Measurements from ENCODE around the gene PDE3A. TPM values are rescaled to one million over a fixed set of nuclear protein-coding genes. Genes with fewer than 3 reads are reported as not detected.

PDE3A gene
- total and polyA plus RNA-seq, 10 of the 15 experiments (the other 5 are each of a cell fraction or from before 2014, with no cell fraction given): 0.01 to 2.6 (median 1.5) TPM

GRCh38 chr12:20486233-20486632, 117.9 kb downstream of the PDE3A start:
- Histone ChIP-seq H3K27me3 (replicated peaks in 1 of 2; ENCODE audit: control insufficient read depth in 2 of 2, insufficient read depth in 2 of 2, low read length in 1 of 2) (no peaks in the 10 kb centered on the region; a peak in 1 of 4 replicates), H4K20me1 (ENCODE audit: control insufficient read depth, insufficient read depth) (no peaks in the 10 kb centered on the region), H3K9ac (ENCODE audit: control insufficient read depth, insufficient read depth, low read length) (no peak overlapping the region), H3K27ac (ENCODE audit: control insufficient read depth, insufficient read depth) (no peak overlapping the region), H2AFZ (ENCODE audit: control insufficient read depth, low read depth, low read length) (no peak overlapping the region), H3K9me3 (replicated peaks; ENCODE audit: control insufficient read depth, insufficient read depth, low read length) (no peaks in the 10 kb centered on the region), H3K36me3 (ENCODE audit: control insufficient read depth in 2 of 2, insufficient read depth in 2 of 2, low read length in 1 of 2) (no peaks in the 10 kb centered on the region), H3K4me2 (ENCODE audit: control insufficient read depth, insufficient read depth) (no peak overlapping the region), H3K4me1 (ENCODE audit: control insufficient read depth, insufficient read depth, low read length) (no peaks in the 10 kb centered on the region), H3K79me2 (ENCODE audit: control insufficient read depth, insufficient read depth, low read length) (no peaks in the 10 kb centered on the region), H3K4me3 (no peak overlapping the region)
- RAD21 ChIA-PET (ENCODE audit: unreplicated experiment): no interaction called here
- no TSS peak for BruUV-seq (replicated peaks)
- no peak for TF ChIP-seq CHD2 (IDR thresholded peaks at IDR 0.05; ENCODE audit: borderline replicate concordance, low read depth, low read length)
- no peak for TF ChIP-seq JUNB (IDR thresholded peaks at IDR 0.05)
- TF ChIP-seq SREBF2 (IDR thresholded peaks at IDR 0.05; ENCODE audit: low read length): no peak
- no peak for TF ChIP-seq SPI1 (IDR thresholded peaks at IDR 0.05; ENCODE audit: borderline replicate concordance, insufficient read depth, low read depth, low read length)
- no peak for TF ChIP-seq NR2C2 (IDR thresholded peaks at IDR 0.05; ENCODE audit: borderline replicate concordance, control insufficient read depth, insufficient read length, low read depth)
- TF ChIP-seq IRF4 (IDR thresholded peaks at IDR 0.05; ENCODE audit: low read depth, low read length): no peak
- no peak for TF ChIP-seq HDGF (IDR thresholded peaks at IDR 0.05)
- no peak for TF ChIP-seq IKZF2 (IDR thresholded peaks at IDR 0.05)
- no peak for TF ChIP-seq RFX5 (IDR thresholded peaks at IDR 0.05; ENCODE audit: low read depth, low read length)
- no peak for TF ChIP-seq IRF5 (IDR thresholded peaks at IDR 0.05; ENCODE audit: borderline replicate concordance)
- TF ChIP-seq RELB (IDR thresholded peaks at IDR 0.05; ENCODE audit: low read depth): no peak
- TF ChIP-seq TARDBP (IDR thresholded peaks at IDR 0.05; ENCODE audit: borderline replicate concordance): no peak
- TF ChIP-seq, protein P1, sequence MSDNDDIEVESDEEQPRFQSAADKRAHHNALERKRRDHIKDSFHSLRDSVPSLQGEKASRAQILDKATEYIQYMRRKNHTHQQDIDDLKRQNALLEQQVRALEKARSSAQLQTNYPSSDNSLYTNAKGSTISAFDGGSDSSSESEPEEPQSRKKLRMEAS (IDR thresholded peaks at IDR 0.05; ENCODE audit: low read depth, low read length): no peak
- in situ Hi-C loops (cut with MboI): no loop called here
- WGBS (ENCODE audit: insufficient coverage, insufficient replicate concordance, low lambda C conversion rate, missing lambda C conversion rate): 45% methylated on average over 2 of the region's 2 CpGs
- DNase-seq (ENCODE audit: low read depth, low spot score) (no peak), FAIRE-seq (no peak), ATAC-seq (no peak)
- SMC1A ChIA-PET (ENCODE audit: uncharacterized antibody, unreplicated experiment): no interaction called here
- POLR2A ChIA-PET: no interaction called here
- CTCF ChIA-PET: no interaction called here
- intact Hi-C loops (cut with micrococcal nuclease; ENCODE audit: unreplicated experiment): no loop called here
